Thyroid gland (tissue), 4 donors: ENCODE data around the gene TMBIM6. TPM values are rescaled to one million over a fixed set of nuclear protein-coding genes. Genes with fewer than 3 reads are reported as not detected.

ENCODE experiments used
- DNase-seq, 2 donors: peaks; one replicate each; pipeline ENCODE4 v3.0.0-alpha.2; 2019
- H3K27ac ChIP-seq, 3 donors: fragments of 200-600 bp; sonication (generic); 1 replicate in 2 of 3; 2 replicates in 1 of 3; pipeline ENCODE4 v1.5.1; 2016 to 2019; ENCODE audit warnings: mild to moderate bottlenecking in 1 of 3, moderate library complexity in 1 of 3
- H3K27me3 ChIP-seq: fragments of 200-600 bp; sonication (generic); one replicate; pipeline ENCODE4 v1.5.1; 2019
- H3K36me3 ChIP-seq, 2 donors: fragments of 200-600 bp; sonication (generic); one replicate each; pipeline ENCODE4 v1.5.1; 2016 to 2019
- H3K4me1 ChIP-seq, 2 donors: fragments of 200-600 bp; sonication (generic); one replicate each; pipeline ENCODE4 v1.5.1; 2017 to 2019
- H3K4me3 ChIP-seq, 3 donors: fragments of 200-600 bp; sonication (generic); replicated peaks in 1 of 3; 1 replicate in 2 of 3; 2 replicates in 1 of 3; pipeline ENCODE4 v1.5.1; 2016; ENCODE audit warnings: mild to moderate bottlenecking in 1 of 3
- H3K9me3 ChIP-seq: fragments of 200-600 bp; sonication (generic); one replicate; pipeline ENCODE4 v1.5.1; 2017
- POLR2A ChIP-seq, 2 donors: fragments of 450-650 bp; IDR thresholded peaks; one replicate each; pipeline ENCODE4 v1.6.1; 2017; ENCODE audit warnings: antibody characterized with exemption in 2 of 2, mild to moderate bottlenecking in 2 of 2, moderate library complexity in 1 of 2
- WGBS, 2 donors: methylation state at CpG; one replicate each; pipeline ENCODE4 v1.1.5; 2017; 5-methylcytosine and 5-hydroxymethylcytosine counted together
- intact Hi-C: fragments of 100-400 bp; cut with DNase I; formaldehyde crosslinking; loops from one replicate; pipeline ENCODE4 v1.15.1; 2023
- total RNA-seq, 4 donors: library from RNA; depleted of rRNA; stranded (reverse); fragments of >200 nt; gene quantifications; one replicate each; pipeline ENCODE4 v1.2.3, GENCODE V29; 2016
- TF ChIP-seq, protein P1 (sequence below), 6 experiments: fragments of 200-600 bp in 3 of 6; fragments of 450-650 bp in 3 of 6; sonication (generic) in 3 of 6; IDR thresholded peaks; one replicate each; pipeline ENCODE4 v1.5.1; 2016 to 2019; ENCODE audit warnings: antibody characterized with exemption in 6 of 6, mild to moderate bottlenecking in 2 of 6, inconsistent platforms in 1 of 6, moderate library complexity in 1 of 6

The TMBIM6 gene
- 1,000 to 10,000 TPM in 1 of 4 donors, 100 to 1,000 TPM in 3; 745 to 1,019 (median 804) TPM for total RNA-seq

DNA sequence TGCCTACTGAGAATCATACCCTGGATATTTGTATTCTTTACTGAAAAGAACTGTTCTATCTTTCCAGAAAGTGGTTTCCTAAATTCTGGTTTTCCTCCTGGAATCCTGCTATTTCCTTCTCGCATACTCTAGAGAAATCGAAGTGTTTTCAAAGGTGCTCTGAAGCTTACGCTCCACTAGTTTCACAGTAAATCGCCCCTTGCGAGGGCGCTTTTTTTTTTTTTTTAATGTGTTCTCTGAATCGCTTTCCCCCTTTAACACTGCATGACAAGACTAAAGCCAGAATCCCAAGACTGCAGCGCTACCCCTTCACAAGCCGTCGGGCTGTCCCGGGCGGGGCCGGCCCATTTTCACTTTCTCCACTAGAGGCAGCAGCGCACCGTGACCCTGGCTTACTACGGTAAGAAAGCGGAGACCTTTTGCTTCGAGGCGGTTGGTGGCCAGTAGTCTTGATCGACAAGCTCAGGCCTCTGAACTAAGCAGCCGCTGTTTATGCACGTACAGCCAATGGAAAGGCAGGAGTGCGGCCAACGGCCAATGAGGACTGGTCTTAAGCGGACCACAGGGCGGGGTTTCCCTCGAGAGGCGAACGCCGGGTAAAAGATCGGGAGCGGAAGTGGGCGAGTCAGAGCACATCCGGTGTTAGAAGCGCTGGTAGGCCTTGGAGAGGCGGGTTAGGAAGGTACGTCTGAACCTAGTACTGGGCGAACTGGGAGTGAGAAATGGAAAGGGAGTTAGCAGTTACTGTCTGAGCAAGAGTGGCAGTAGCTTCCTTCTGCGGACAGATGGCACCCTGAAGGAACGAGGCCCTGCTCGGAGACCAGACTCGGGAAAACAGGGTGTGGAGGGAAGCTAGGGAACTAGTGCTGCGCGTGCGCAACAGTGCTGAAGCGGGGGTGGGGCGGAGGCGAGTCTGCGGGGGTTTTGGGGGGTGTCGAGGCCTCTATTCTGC lies at the start of gene TMBIM6:
TSS of gene TMBIM6 (plus strand) at position 628 of the 952 bp plus-strand sequence. CDS start 10,937 bp downstream, outside the sequence.
- WGBS, 2 donors: 2 to 3% methylated on average over 41 to 45 of the region's 50 CpGs
- TF ChIP-seq, protein P1, sequence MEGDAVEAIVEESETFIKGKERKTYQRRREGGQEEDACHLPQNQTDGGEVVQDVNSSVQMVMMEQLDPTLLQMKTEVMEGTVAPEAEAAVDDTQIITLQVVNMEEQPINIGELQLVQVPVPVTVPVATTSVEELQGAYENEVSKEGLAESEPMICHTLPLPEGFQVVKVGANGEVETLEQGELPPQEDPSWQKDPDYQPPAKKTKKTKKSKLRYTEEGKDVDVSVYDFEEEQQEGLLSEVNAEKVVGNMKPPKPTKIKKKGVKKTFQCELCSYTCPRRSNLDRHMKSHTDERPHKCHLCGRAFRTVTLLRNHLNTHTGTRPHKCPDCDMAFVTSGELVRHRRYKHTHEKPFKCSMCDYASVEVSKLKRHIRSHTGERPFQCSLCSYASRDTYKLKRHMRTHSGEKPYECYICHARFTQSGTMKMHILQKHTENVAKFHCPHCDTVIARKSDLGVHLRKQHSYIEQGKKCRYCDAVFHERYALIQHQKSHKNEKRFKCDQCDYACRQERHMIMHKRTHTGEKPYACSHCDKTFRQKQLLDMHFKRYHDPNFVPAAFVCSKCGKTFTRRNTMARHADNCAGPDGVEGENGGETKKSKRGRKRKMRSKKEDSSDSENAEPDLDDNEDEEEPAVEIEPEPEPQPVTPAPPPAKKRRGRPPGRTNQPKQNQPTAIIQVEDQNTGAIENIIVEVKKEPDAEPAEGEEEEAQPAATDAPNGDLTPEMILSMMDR (IDR thresholded peaks at IDR 0.05): peak; percentile 87 to 96 (median 94)
- peak; percentile 97 for TF ChIP-seq POLR2A (IDR thresholded peaks at IDR 0.05)
- Histone ChIP-seq H3K27me3 (no peaks in the 10 kb centered on the region), H3K4me3 (peak within 1 kb of the TSS; percentile 58 to 71 (median 63)), H3K36me3 (no peaks in the 10 kb centered on the region), H3K4me1 (peaks cover 24 to 31% of the 10 kb centered on the region in 2 donors), H3K27ac (peak within 1 kb of the TSS; percentile 94 to 97 (median 97)), H3K9me3 (no peaks in the 10 kb centered on the region)
- intact Hi-C loops: no loop called here
- peak; percentile 100 for DNase-seq

- no peak for TF ChIP-seq POLR2A (IDR thresholded peaks at IDR 0.05)
- TF ChIP-seq, protein P1 (IDR thresholded peaks at IDR 0.05): no peak
Measured at GRCh38 chr12:49692851-49693250, 48.5 kb upstream of the TMBIM6 start.

DNA sequence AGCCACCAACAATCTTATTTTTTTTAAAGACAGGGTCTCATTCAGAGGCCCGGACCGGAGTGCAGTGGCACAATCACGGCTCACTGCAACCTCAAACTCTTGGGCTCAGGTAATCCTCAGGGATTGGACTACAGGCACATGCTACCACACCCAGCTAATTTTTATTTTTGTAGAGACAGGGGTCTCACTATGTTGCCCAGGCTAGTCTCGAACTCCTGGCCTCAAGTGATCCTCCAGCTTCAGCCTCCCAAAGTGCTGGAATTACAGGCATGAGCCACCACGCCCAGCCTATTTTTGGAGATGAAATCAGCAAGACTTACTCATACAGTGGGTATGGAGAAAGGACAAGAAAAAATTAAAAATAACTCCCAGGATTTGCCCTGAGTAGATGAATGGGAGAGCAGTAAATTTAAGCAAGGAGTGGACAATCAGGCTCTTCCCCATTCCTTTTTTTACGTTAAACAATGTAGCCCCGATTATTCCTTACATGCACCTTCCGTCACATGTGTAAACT lies 47.4 kb upstream of the TMBIM6 start:
- intact Hi-C loops: no loop called here
- Histone ChIP-seq H3K36me3 (no peaks in the 10 kb centered on the region), H3K4me1 (peaks cover 43 to 45% of the 10 kb centered on the region in 2 donors), H3K27ac (no peak overlapping the region), H3K27me3 (no peaks in the 10 kb centered on the region), H3K9me3 (no peaks in the 10 kb centered on the region), H3K4me3 (no peak overlapping the region)
- WGBS, 2 donors: 95% methylated on average over 8 of the region's 8 CpGs
- no peak for TF ChIP-seq POLR2A (IDR thresholded peaks at IDR 0.05)
- TF ChIP-seq, protein P1 (IDR thresholded peaks at IDR 0.05): no peak
- DNase-seq: no peak

More at GRCh38 chr12:49692851-49693250, 48.5 kb upstream of the TMBIM6 start:
- Histone ChIP-seq H3K4me1 (peaks cover 44 to 49% of the 10 kb centered on the region in 2 donors), H3K9me3 (no peaks in the 10 kb centered on the region), H3K27ac (no peak overlapping the region), H3K36me3 (no peaks in the 10 kb centered on the region), H3K27me3 (no peaks in the 10 kb centered on the region), H3K4me3 (no peak overlapping the region)
- no peak for DNase-seq
- intact Hi-C loops: no loop called here
- WGBS, 2 donors: 69 to 72% methylated on average over 3 of the region's 3 CpGs

DNA sequence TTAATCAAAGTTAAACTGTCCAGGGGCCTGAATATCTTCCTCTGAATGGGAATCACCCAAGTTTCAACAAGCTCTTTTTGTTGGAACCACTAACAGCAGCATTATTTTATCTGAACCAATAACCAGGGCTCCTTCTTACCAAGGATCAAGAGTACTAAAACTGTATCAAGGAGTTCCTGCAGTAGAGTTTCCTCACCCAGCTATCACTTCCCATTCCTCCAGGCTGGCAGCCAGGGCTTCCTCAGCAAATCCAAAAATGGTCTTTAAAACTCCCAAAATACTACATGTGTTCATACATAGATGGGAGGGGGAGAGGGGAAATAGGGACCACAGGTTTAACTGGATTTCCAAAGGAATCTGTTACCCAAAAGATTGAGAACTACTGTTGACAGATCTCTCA lies 44.6 kb upstream of the TMBIM6 start:
- TF ChIP-seq, protein P1 (IDR thresholded peaks at IDR 0.05): no peak
- no peak for TF ChIP-seq POLR2A (IDR thresholded peaks at IDR 0.05)
- peaks cover 37 to 38% of the 10 kb centered on the region in 2 donors for H3K4me1 ChIP-seq
- intact Hi-C loops: no loop called here
- no peaks in the 10 kb centered on the region for H3K36me3 ChIP-seq
- peak overlapping the region in 2 of 3 donors; percentile 88 to 93 for H3K27ac ChIP-seq
- no peaks in the 10 kb centered on the region for H3K27me3 ChIP-seq
- H3K4me3 ChIP-seq: no peak overlapping the region
- no peaks in the 10 kb centered on the region for H3K9me3 ChIP-seq
- DNase-seq: no peak

- no peaks in the 10 kb centered on the region for H3K27me3 ChIP-seq
Measured at GRCh38 chr12:49697808-49698207, 43.5 kb upstream of the TMBIM6 start.

More at GRCh38 chr12:49697808-49698207, 43.5 kb upstream of the TMBIM6 start:
- H3K36me3 ChIP-seq: no peaks in the 10 kb centered on the region
- peaks cover 47 to 49% of the 10 kb centered on the region in 2 donors for H3K4me1 ChIP-seq
- H3K4me3 ChIP-seq: no peak overlapping the region
- H3K9me3 ChIP-seq: no peaks in the 10 kb centered on the region
- H3K27ac ChIP-seq: peak overlapping the region; percentile 87 to 93 (median 88)
- TF ChIP-seq, protein P1 (IDR thresholded peaks at IDR 0.05): no peak
- no peak for TF ChIP-seq POLR2A (IDR thresholded peaks at IDR 0.05)
- 65% methylated on average over 4 of the region's 4 CpGs for WGBS, 2 donors
- DNase-seq: no peak
- intact Hi-C loops: no loop called here
